GM18907 (cell line): Measurements from ENCODE around the gene ZNF528.

Source experiments
- ATAC-seq: cut with Tn5 transposase; IDR thresholded peaks from one replicate; pipeline ENCODE4 v1.9.1; 2021; ENCODE audit warnings: mild to moderate bottlenecking, moderate library complexity; ENCODE audit not compliant: unreplicated experiment

ZNF528 gene

DNA sequence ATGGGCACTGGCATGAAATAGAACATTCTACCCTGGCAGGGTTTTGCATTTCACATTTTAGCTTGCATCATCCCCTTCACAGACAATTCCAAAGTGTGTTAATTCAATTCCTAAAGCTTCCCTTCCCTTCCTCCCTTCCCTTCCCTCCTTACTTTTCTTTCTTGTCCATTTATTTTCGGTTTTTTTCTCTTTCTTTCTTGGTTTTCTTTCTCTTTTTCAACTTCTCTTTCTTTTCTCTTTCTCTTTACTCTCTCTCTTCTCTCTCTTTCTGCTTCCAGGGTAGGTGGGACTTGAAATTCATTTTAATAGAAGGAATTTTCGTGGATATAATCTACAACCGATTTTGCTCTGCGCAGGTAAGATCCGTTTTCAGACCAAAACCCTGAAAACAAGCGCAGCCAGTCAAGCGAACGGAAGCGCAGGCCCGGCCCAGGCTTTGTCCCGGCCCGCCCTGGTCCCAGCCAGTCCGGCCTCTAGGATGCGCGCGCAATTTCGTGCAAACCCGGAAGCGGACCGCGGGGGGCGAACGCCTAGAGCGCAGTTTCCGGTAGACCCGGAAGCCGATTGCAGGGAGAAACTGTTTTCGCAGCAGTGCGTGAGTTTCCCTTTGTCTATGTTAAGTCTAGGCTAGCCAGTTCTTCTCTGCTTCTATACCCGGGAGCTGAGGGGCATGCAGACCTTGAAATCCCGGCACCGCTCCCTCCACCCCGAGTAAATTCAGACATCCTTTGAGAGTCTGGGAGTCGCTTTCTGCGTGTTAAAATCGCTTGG is at the start of gene ZNF528:
TSS of gene ZNF528 (plus strand) at position 540 of the 771 bp plus-strand sequence. CDS start 4,165 bp downstream, outside the sequence.
- ATAC-seq = no peak

DNA sequence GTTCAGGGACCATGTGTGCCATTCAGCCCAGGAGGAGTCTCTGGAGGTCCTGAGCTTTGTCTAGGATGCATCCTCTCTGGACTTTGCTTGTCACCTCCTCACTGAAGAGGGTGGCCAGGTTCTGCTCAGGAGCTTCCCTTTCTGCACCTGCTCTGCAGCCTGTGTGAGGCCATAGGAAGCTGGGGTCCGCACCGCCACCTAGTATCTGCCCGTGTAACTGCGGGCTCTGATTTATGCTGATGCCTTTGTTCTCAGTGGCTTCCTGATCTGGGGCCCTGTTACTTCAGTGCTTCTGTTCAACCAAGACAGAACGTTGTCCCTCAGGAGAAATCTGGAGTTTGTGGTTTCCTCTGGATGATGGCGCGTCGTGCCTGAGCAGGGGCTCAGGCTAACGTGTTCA is 46.1 kb upstream of the ZNF528 start:
- no peak for ATAC-seq

DNA sequence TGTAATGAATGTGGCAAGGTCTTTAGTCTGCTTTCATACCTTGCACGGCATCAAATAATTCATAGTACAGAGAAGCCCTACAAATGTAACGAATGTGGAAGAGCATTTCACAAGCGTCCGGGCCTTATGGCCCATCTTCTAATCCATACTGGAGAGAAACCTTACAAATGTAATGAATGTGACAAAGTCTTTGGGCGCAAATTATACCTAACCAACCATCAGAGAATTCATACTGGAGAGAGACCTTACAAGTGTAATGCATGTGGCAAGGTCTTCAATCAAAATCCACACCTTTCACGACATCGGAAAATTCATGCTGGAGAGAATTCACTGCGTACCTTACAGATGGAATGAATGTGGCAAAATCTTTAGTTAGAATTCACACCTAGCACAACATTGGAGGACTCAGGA is 31.2 kb upstream of the ZNF528 start:
- ATAC-seq = no peak

DNA sequence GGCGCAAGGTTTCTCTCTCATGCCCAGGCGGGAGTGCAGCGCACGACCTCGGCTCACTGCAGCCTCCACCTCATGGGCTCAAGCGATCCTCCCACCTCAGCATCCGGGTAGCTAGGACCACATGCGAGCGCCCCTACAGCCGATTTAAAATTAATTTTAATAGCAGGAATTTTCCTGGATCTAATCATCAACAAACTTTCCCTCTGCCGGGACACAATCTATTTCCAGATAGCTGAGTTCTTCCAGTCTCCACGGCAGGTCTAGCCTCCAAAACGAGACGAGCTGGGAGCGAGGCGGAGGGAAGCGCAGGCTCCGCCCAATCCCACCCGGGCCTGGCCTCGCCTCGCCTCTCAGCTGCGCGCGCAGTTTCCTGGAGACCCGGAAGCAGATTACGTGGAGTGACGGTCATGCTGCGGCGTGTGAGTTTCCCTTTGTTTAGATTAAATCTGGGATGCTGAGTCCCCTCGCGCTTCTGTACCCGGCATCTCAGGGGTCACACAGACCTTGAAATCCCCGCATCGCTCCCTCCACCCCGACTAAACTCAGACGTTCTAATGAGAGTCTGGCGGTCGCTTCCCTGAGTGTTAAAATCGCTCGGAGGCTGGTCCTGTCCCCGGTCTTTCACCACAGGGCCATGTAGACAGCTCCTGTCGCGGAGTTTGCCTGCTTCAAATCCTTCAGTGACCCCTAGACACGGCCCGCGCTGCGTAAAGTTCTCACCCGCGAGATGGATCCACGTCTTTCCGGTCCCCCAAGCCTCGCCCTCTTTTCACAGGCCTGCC is 27.9 kb upstream of the ZNF528 start, which contains the start of gene ZNF880:
TSS of gene ZNF880 (plus strand) at position 365 of the 782 bp plus-strand sequence. CDS start at position 408, 43 bp downstream.
- peak; percentile 76 for ATAC-seq

DNA sequence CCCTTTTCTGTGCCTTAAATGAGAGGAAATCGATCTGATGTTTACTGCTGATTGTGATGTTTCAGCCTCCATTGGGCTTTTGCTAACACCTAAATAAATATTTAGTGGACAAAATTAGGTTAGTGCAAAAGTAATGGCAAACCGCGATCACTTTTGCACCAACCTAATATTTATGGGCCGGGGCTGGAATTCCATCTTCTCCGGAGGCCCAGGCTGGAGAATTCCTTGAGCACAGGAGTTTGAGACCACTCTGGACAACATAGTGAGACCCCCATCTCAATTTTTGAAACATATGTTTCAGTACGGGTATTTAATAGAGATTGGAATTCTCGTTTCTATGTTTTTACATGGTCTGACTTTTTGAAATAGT is 27.3 kb upstream of the ZNF528 start:
- no peak for ATAC-seq

DNA sequence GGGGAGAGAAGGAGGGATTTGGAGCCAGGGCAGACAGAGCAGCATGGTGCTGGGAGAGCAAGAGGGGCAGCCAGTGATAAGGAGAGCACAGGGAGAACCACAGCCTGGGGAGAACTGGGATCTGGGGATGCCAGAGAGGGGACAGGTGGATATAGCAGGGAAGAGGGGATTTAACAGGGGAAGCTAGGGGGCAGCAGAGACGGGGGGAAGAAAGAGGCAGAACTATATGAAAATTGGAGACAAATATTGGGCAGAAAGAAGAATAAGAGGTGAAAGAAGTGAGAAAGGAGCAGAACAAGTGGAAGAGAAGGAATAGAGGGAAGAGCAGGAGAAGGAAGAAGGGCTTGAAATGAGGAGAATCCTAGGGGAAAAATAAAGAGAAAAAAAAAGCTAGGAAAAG is 6.5 kb upstream of the ZNF528 start:
- ATAC-seq = no peak

DNA sequence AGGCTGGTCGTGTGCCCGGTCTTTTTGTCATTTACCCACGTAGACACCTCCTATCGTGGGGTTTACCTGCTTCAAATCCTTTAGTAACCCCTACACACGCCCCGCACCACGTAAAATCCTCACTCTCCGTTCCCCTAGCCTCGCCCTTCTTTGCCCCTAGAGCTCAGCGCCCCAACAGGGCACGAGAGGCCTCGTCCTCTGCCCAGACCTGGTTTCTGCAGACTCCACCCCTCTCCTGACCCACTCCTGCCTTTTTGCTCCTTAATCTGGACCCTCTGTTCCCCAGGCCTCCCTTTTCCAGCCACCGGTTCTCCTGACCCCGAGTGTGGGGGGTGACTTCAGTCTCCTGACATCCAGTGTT is 412 bp downstream of the ZNF528 start:
- ATAC-seq = no peak

DNA sequence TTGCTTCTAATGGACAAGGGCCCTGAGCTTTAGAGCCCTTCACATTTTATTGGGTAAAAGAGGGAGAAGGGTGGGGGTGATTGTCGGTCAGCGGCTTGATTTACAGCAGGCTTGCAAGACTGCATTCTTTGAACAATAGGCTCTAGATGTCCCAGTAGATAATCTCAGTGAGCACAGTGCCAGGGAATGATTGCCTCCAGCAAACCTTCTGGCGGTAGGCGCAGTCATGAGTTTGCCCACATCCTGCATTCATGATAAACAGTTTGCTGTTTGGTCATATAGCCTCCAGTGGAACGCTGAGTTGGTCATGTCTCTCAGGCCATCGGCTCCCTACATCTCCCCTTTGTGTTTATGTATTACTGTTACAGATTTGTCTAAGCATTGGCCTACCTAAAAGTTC is 12.6 kb downstream of the ZNF528 start:
- ATAC-seq = no peak

DNA sequence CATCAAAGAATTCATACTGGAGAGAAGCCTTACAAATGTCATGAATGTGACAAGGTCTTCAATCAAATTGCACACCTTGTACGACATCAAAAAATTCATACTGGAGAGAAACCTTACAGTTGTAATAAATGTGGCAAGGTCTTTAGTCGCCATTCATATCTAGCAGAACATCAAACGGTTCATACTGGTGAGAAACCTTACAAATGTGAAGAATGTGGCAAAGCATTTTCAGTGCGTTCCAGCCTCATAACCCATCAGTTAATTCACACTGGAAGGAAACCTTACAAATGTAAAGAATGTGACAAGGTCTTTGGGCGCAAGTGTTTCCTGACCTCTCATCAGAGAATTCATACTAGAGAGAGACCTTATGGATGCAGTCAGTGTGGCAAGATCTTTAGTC is 18.1 kb downstream of the ZNF528 start:
- ATAC-seq = no peak

DNA sequence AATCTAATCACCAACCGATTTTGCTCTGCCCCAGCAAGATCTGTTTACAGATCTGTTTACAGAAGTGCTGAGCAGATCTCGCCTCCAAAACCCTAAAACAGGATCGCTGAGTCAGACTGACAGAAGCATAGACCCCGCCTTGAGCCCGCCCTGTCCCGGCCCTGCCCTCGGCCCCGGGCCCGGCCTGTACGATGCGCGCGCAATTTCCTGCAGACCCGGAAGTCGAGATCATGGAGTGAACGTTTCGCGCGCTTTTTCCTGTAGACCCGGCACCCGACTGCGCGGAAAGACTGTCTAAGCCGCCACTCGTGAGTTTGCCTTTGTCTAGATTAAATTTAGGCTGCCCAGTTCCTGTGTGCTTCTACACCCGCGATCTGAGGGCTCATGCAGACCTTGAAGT is 31.3 kb downstream of the ZNF528 start, which contains the start of gene ZNF534:
TSS of gene ZNF534 (plus strand) at position 212 of the 400 bp plus-strand sequence. CDS start 2,327 bp downstream, outside the sequence.
- no peak for ATAC-seq

DNA sequence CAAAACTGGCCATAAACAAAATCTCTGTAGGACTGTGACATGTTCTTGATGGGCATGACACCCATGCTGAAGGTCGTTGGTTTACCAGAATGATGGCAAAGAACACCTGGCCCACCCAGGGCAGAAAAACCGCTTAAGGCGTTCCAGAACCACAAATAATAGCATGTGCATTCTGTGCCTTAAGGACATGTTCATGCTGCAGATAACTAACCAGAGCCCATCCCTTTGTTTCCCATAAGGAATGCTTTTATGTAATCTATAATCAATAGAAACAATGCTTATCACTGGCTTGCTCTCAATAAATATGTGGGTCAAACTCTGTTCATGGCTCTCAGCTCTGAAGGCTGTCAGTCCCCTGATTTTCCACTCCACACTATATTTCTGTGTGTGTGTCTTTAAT is 44.5 kb downstream of the ZNF528 start:
- ATAC-seq = no peak

DNA sequence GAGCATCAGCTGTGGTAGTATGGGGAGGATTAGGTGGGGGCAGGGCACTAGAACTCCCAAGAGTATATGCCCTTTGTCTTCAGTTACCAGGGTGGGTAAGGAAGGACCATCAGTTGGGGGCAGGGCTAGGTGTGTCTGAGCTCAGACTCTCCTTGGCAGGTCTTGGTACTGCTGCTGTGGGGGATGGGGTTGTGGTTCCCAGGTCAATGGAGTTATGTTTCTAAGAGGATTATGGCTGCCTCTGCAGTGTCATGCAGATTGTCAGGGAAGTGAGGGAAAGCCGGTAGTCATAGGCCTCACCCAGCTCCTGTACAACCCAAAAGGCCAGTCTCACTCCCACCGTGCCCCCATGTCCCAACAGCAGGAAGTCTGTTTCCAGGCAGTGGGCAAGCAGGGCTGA is 46.9 kb downstream of the ZNF528 start:
- ATAC-seq = no peak

DNA sequence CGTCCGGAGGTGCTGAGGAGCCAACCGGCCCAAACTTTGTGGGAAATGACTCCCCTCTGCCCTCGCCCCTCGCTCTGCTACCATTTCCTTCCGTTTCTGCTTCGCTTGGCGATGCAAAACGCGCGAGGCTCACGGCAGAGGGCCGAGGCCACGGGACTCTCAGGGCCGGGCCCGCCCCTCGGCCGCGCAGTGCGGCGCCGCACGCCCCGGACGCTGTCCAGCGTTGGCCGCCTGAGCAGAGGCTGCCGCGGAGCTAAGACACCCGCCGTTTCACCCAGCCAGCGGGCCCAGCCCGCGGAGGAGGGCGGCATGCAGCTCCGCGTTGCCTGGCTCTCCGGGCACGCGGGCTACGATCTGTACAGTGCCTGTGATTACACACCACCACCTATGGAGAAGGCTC is 53.6 kb downstream of the ZNF528 start:
- no peak for ATAC-seq

DNA sequence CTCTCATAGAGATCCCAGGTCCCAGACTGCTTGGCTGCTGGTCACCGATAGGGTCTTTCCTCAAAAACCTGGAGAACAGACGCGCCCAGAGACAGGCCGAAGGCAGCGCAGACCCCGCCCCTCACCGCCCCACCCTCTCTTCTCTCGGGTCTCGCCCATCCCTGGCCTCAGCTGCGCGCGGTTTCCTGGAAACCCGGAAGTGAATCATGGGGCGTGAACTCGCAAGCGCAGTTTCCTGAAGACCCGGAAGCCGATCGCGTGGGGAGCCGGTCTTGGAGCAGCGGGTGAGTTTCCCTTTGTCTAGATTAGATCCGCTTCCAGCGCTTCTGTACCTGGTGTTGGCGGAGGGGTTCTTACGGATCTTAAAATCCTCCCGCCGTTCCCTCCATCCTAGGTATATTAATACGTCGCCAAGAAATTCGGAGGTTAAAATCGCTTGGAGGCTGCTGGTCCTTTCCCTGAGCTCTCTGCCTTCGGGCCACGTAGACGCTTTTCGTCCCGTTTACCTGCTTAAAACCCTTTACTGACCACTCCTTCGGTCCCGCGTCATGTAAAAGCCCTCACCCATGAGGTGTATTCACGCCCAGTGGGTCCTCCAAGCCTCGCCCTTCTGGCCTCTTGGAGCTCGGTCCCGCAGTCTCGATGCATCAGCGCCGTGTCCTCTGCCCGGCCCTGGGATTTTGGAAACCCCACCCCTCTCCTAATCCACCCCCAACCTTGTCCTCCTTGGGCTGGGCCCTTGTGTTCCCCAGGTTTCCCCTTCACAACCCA is 55.9 kb downstream of the ZNF528 start, which contains the start of gene ZNF578:
TSS of gene ZNF578 (plus strand) at position 230 of the 771 bp plus-strand sequence. CDS start 48,293 bp downstream, outside the sequence.
- no peak for ATAC-seq

DNA sequence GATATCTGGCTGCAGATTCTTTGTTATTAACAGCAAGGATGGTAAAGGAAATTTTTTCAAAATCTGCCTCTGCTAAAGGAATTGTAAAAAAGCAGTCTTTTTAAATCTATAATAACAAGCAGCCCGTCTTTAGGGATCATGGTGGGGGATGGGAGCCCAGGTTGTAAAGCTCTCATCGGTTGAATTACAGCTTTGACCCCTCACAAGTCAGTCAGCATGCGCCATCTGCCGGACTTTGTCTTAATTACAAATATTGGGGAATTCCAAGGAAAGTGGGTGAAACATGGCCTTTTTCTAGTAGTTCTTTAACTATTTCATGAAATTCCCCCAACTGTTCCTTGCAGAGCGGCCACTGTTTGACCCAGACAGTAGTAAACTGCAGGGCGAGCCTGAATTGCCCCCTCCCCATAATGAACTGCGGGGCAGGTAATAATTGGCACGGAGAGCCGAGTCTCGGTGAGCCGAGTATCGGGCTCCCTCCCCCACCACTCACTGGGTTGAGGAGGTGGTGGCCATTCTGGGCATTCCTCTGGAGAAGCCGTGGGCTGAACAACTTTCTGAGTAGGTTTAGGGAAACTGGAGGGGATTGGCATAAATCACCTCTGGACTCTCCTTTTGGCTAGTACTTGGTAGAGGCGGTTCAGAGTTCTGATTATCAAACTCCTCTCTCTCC is 67.3 kb downstream of the ZNF528 start:
- no peak for ATAC-seq
